ENCODE measurements around the gene ZIC3.

DNA sequence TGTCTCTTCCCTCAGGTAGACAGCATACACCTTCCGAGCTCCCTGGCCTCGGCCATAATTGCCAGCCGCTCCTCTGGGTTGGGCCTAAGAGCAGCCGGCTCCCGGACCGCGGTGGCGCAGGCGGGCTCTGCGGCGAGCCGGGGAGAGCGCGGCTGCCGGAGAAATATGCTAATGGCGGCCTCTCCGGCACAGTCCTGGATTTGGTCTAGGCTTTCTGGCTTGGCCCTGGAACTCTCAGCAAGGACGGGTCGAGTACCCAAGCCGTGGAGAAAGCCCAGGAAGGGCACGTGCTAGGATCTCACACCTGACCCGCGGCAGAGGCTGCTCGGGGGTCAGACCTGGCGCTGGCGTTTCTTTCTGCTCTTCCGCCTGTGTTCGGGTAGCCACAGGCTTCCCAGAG is 18.6 kb upstream of the ZIC3 start:
- TF ChIP-seq CTCF (IDR thresholded peaks at IDR 0.05): no peak
- no peak for TF ChIP-seq EP300 (IDR thresholded peaks at IDR 0.05)
- no peak for TF ChIP-seq POLR2A (IDR thresholded peaks at IDR 0.05)
